Loucy (cell line): Measurements from ENCODE around the gene ITCH.
"Not testable (repeated sequence)": the region's sequence is repeated elsewhere in the genome, so short reads cannot be mapped to it uniquely, and the experiment has no call there.

Source experiments
- EZH2phosphoT487 ChIP-seq: fragments of 200-600 bp; IDR thresholded peaks from 2 replicates; pipeline ENCODE4 v1.6.1; 2018; ENCODE audit warnings: antibody characterized with exemption, mild to moderate bottlenecking, moderate library complexity, borderline replicate concordance
- TF ChIP-seq, protein P1 (sequence below): fragments of 200-600 bp; sonication (generic); conservative IDR thresholded peaks from 2 replicates; pipeline ENCODE4 v1.5.1; 2014; ENCODE audit warnings: mild to moderate bottlenecking, antibody characterized with exemption, low read length

DNA sequence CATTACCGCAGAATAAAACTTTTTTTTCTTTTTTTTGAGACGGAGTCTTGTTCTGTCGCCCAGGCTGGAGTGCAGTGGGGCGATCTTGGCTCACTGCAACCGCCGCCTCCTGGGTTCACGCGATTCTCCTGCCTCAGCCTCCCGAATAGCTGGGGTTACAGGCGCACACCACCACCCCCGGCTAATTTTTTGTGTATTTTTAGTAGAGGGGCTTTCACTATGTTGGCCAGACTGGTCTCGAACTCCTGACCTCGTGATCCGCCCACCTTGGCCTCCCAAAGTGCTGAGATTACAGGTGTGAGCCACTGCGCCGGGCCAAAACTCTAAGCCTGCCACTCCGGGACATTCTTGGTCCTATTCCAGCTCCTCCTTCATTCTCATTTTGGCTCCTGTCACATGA, 151.0 kb downstream of the ITCH start:
- TF ChIP-seq, protein P1, sequence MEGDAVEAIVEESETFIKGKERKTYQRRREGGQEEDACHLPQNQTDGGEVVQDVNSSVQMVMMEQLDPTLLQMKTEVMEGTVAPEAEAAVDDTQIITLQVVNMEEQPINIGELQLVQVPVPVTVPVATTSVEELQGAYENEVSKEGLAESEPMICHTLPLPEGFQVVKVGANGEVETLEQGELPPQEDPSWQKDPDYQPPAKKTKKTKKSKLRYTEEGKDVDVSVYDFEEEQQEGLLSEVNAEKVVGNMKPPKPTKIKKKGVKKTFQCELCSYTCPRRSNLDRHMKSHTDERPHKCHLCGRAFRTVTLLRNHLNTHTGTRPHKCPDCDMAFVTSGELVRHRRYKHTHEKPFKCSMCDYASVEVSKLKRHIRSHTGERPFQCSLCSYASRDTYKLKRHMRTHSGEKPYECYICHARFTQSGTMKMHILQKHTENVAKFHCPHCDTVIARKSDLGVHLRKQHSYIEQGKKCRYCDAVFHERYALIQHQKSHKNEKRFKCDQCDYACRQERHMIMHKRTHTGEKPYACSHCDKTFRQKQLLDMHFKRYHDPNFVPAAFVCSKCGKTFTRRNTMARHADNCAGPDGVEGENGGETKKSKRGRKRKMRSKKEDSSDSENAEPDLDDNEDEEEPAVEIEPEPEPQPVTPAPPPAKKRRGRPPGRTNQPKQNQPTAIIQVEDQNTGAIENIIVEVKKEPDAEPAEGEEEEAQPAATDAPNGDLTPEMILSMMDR: not testable (repeated sequence)
- not testable (repeated sequence) for TF ChIP-seq EZH2phosphoT487
